ENCODE measurements around the gene CFAP251. TPM values are rescaled to one million over a fixed set of nuclear protein-coding genes. Genes with fewer than 3 reads are reported as not detected.
A peak's percentile ranks its signal among the peaks of the same experiment; 100 is the strongest.

CFAP251 gene
- total and polyA plus RNA-seq, 10 of the 15 experiments (the other 5 are each of a cell fraction or from before 2014, with no cell fraction given): 0.10 to 0.97 (median 0.64) TPM

DNA sequence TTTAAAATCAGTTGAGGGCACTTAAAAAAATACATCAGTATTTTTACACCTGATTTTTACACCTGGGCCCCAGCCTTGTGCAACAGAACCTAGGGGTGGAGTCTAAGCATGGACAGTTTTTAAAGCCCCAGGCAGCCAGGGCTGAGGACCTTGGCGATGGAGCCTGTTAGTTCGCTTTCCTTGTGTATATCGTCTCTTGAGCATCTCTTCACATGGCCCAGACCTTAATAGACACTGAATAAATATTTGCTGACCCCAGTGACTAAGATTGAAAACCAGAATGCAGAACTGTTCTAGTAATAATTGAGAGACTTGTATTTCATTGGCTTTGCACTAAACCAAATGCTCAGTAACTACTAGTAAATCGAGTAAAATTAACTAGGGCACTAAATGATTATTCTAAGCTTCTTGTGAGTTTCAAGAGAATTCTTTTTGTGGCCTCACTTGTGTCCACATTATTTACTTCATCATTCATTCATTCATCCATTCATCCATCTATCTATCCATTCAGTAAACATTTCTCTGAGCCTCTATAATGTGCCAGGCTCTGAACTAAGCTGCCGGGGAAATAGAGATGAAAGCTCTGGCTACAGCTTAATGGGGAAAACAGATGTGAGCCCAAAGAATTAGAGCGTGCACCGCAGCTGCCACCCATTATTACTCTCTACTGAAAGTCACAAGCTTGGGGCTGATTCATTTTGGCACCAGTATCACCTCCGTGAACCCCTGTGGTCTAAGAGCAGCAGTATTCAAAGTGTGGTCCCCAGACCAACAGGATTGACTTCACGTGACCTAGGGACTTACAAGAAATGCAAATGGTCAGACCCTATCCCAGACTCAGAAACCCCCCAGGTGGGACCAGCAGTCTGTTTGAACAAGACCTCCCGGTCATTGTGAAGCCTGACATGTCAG lies 72.6 kb downstream of the CFAP251 start (continued):
- peak; percentile 88; the same call in 1 of the 2 replicates for TF ChIP-seq BACH1 (IDR thresholded peaks at IDR 0.05; ENCODE audit: borderline replicate concordance)
- no peak for TF ChIP-seq STAT3 (IDR thresholded peaks at IDR 0.05; ENCODE audit: low read depth, low read length)
- peak; percentile 86 to 89 for TF ChIP-seq IKZF2 (IDR thresholded peaks at IDR 0.05)
- TF ChIP-seq EZH2 (IDR thresholded peaks at IDR 0.05; ENCODE audit: borderline replicate concordance, control insufficient read depth, low read depth, low read length): 0 out of 2 replicates have a peak, but pooled peaks have one; percentile 67
- TF ChIP-seq YY1 (IDR thresholded peaks at IDR 0.05; ENCODE audit: low read depth, low read length): no peak
- TF ChIP-seq ZBED1 (IDR thresholded peaks at IDR 0.05; ENCODE audit: borderline replicate concordance): peak; percentile 73
- no peak for TF ChIP-seq KAT2A (conservative IDR thresholded peaks at IDR 0.05; ENCODE audit: control insufficient read depth, low read depth, low read length)
- TF ChIP-seq, protein P1, sequence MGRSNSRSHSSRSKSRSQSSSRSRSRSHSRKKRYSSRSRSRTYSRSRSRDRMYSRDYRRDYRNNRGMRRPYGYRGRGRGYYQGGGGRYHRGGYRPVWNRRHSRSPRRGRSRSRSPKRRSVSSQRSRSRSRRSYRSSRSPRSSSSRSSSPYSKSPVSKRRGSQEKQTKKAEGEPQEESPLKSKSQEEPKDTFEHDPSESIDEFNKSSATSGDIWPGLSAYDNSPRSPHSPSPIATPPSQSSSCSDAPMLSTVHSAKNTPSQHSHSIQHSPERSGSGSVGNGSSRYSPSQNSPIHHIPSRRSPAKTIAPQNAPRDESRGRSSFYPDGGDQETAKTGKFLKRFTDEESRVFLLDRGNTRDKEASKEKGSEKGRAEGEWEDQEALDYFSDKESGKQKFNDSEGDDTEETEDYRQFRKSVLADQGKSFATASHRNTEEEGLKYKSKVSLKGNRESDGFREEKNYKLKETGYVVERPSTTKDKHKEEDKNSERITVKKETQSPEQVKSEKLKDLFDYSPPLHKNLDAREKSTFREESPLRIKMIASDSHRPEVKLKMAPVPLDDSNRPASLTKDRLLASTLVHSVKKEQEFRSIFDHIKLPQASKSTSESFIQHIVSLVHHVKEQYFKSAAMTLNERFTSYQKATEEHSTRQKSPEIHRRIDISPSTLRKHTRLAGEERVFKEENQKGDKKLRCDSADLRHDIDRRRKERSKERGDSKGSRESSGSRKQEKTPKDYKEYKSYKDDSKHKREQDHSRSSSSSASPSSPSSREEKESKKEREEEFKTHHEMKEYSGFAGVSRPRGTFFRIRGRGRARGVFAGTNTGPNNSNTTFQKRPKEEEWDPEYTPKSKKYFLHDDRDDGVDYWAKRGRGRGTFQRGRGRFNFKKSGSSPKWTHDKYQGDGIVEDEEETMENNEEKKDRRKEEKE (IDR thresholded peaks at IDR 0.05): no peak
- TF ChIP-seq CHD1 (IDR thresholded peaks at IDR 0.05; ENCODE audit: low read depth, low read length): no peak
- TF ChIP-seq FOXM1 (IDR thresholded peaks at IDR 0.05; ENCODE audit: low read depth, low read length): peak; percentile 93
- TF ChIP-seq POLR2AphosphoS2 (IDR thresholded peaks at IDR 0.05; ENCODE audit: low read depth, low read length): no peak
- TF ChIP-seq PAX8 (IDR thresholded peaks at IDR 0.05): no peak
- no peak for TF ChIP-seq SIX5 (IDR thresholded peaks at IDR 0.05; ENCODE audit: low read depth, low read length, severe bottlenecking)
- TF ChIP-seq EP300 (IDR thresholded peaks at IDR 0.05; ENCODE audit: borderline replicate concordance in 1 of 2, control insufficient read depth in 1 of 2, low read depth in 2 of 2, low read length in 2 of 2): peak; percentile 92
- TF ChIP-seq CREM (IDR thresholded peaks at IDR 0.05; ENCODE audit: low read depth): peak; percentile 85
- TF ChIP-seq ETV6 (conservative IDR thresholded peaks at IDR 0.05 in 1 of 2, IDR thresholded peaks at IDR 0.05 in 1 of 2; ENCODE audit: borderline replicate concordance in 1 of 2, low read depth in 1 of 2): 0 out of 4 replicates have a peak, but pooled peaks of 1 of the 2 experiments have one; percentile 61
- peak; percentile 94 for TF ChIP-seq NFIC (IDR thresholded peaks at IDR 0.05; ENCODE audit: low read depth, low read length)
- TF ChIP-seq, protein P2, sequence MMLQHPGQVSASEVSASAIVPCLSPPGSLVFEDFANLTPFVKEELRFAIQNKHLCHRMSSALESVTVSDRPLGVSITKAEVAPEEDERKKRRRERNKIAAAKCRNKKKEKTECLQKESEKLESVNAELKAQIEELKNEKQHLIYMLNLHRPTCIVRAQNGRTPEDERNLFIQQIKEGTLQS (IDR thresholded peaks at IDR 0.05; ENCODE audit: borderline replicate concordance, extremely low read depth, low read depth, low read length): 0 out of 2 replicates have a peak, but pooled peaks have one; percentile 23
- TF ChIP-seq RB1 (IDR thresholded peaks at IDR 0.05; ENCODE audit: borderline replicate concordance): no peak
- no peak for TF ChIP-seq NR2C2 (IDR thresholded peaks at IDR 0.05; ENCODE audit: borderline replicate concordance, control insufficient read depth, insufficient read length, low read depth)
- TF ChIP-seq DPF2 (IDR thresholded peaks at IDR 0.05): peak; percentile 84
- TF ChIP-seq, protein P3, sequence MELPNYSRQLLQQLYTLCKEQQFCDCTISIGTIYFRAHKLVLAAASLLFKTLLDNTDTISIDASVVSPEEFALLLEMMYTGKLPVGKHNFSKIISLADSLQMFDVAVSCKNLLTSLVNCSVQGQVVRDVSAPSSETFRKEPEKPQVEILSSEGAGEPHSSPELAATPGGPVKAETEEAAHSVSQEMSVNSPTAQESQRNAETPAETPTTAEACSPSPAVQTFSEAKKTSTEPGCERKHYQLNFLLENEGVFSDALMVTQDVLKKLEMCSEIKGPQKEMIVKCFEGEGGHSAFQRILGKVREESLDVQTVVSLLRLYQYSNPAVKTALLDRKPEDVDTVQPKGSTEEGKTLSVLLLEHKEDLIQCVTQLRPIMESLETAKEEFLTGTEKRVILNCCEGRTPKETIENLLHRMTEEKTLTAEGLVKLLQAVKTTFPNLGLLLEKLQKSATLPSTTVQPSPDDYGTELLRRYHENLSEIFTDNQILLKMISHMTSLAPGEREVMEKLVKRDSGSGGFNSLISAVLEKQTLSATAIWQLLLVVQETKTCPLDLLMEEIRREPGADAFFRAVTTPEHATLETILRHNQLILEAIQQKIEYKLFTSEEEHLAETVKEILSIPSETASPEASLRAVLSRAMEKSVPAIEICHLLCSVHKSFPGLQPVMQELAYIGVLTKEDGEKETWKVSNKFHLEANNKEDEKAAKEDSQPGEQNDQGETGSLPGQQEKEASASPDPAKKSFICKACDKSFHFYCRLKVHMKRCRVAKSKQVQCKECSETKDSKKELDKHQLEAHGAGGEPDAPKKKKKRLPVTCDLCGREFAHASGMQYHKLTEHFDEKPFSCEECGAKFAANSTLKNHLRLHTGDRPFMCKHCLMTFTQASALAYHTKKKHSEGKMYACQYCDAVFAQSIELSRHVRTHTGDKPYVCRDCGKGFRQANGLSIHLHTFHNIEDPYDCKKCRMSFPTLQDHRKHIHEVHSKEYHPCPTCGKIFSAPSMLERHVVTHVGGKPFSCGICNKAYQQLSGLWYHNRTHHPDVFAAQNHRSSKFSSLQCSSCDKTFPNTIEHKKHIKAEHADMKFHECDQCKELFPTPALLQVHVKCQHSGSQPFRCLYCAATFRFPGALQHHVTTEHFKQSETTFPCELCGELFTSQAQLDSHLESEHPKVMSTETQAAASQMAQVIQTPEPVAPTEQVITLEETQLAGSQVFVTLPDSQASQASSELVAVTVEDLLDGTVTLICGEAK (IDR thresholded peaks at IDR 0.05; ENCODE audit: borderline replicate concordance): no peak

Measured in GM12878 (cell line).